HG02571 (cell line): ENCODE measurements around the gene RSPH9.

Source experiments
- ATAC-seq: cut with Tn5 transposase; IDR thresholded peaks from one replicate; pipeline ENCODE4 v1.9.1; 2021; ENCODE audit warnings: mild to moderate bottlenecking, moderate library complexity; ENCODE audit not compliant: unreplicated experiment

The RSPH9 gene

GRCh38 chr6:43667245-43668150 lies 22.7 kb downstream of the RSPH9 start:
- no peak for ATAC-seq

GRCh38 chr6:43668151-43669028 lies 23.6 kb downstream of the RSPH9 start:
- peak; percentile 42 for ATAC-seq

- no peak for ATAC-seq
Observed at GRCh38 chr6:43669050-43669921, 24.4 kb downstream of the RSPH9 start.

DNA sequence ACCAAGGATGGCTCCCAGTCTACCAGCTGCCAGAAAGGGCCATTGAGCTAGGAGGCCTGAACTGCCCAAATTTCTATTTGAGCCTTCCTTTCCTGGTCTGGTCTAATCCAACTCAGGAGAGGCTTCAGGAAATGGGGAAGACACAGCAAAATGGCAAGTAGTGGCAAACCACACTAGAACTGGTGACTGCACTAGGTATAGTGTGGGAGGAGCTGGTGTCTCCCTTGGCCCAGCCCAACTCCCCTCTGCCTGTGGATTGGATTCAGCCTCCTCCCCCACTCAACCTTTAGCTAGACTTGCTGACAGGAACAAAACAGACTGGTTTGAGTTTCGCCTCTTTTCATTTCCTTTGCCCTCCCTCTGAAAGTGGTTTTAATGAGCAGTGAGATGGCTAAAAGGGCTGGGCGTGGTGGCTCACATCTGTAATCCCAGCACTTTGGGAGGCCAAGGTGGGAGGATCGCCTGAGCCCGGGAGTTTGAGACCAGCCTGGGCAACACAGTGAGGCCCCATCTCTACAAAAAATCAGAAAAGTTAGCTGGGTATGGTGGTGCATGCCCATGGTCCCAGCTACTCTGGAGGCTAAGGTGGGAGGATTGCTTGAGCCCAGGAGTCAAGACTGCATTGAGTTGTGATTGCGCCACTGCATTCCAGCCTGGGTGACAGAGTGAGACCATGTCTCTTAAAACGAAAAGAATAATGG lies 25.2 kb downstream of the RSPH9 start:
- no peak for ATAC-seq

GRCh38 chr6:43670623-43670986 lies 25.8 kb downstream of the RSPH9 start:
- no peak for ATAC-seq

- ATAC-seq, result no peak
Observed at GRCh38 chr6:43671011-43671800, 26.4 kb downstream of the RSPH9 start.

- no peak for ATAC-seq
Observed at GRCh38 chr6:43671801-43672690, 27.2 kb downstream of the RSPH9 start.

DNA sequence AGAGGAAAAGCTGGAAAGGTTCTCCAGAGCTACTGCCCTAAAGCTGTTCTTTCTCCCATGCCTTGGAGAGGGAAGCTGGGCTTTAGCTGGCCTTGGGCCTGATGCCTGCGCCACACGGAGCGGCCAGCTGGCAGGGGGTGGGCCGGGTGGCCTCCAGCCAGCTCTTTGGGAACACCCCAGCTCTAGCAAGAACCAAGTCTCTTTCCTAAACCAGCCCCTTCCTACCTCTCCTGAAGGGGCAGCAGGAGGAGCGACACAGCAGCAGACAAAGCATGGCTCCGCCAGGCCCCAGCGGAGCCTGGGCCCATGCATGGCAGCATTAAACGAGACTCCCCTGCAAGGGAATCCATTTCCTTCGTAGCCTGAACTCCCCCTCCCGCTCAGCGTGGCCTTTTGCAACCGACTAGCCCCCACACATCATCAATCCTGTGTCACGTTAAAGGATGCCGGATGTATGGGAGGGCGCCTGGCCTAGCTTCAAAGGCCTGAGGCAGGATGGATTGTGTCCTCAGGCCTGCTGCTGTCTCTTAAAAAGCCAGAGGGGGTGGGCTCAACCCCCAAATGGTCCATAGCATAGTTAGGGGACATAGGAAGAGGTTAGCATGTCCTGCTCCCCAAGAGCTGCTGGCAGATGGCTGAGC lies 28.7 kb downstream of the RSPH9 start:
- ATAC-seq, result no peak

- no peak for ATAC-seq
Observed at GRCh38 chr6:43674291-43674690, 29.5 kb downstream of the RSPH9 start.

- no peak for ATAC-seq
Observed at GRCh38 chr6:43674921-43675320, 30.1 kb downstream of the RSPH9 start.

- no peak for ATAC-seq
Observed at GRCh38 chr6:43676962-43677606, 32.2 kb downstream of the RSPH9 start.

- no peak for ATAC-seq
Observed at GRCh38 chr6:43677759-43678158, 32.9 kb downstream of the RSPH9 start.

DNA sequence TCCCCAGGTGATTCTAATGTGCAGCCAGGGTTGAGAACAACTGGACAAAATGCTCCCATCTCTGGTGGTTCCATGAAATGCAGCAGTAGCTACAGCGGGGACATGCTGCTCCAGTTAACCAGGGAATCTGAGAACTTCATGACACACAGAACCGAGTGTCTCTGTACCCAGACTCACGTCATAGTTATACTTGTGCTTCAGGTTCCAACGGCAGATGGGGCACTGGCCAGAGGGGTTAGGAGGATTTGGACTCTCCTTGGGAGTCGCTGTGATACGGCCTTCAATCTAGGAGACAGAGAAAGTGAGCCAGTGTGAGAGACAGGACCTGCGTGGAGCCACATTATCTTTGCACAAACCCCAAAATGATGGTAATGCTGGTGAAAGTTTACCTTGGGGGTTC lies 33.5 kb downstream of the RSPH9 start:
- no peak for ATAC-seq

GRCh38 chr6:43679057-43679456 lies 34.2 kb downstream of the RSPH9 start:
- ATAC-seq, result no peak

- ATAC-seq, result no peak
Observed at GRCh38 chr6:43680308-43681200, 35.7 kb downstream of the RSPH9 start.

DNA sequence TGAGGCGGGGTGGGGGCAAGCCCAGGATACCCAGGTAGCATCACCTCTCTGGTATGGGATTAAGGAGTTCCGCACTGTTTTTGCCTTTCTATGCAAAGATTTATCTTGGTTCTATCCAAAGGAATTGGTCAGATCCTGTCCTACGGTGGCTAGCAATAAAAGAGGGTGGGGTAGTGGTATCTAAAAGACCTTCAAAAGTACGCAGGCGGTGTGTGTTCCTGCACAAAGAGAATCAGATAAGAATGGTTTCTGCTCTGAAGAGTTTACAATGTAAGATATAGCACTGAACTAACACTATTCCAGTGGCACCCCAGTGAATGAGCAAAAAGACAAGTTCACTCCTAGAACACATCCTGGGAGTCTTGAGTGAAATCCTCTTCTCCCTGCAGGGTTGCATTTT lies 36.5 kb downstream of the RSPH9 start:
- no peak for ATAC-seq
